Mesodermal cell (in vitro differentiated cells): Measurements from ENCODE around the gene ADAMTSL3.

Experiments
- H3K27ac ChIP-seq: 2 replicates; pipeline ENCODE4 v1.7.0; 2013; ENCODE audit warnings: mild to moderate bottlenecking, low read depth, low read length, moderate library complexity; ENCODE audit not compliant: severe bottlenecking
- H3K36me3 ChIP-seq: 2 replicates; pipeline ENCODE4 v1.7.1; 2013; ENCODE audit warnings: mild to moderate bottlenecking, low read length, moderate library complexity; ENCODE audit not compliant: control insufficient read depth, insufficient read depth
- H3K4me1 ChIP-seq: one replicate; pipeline ENCODE4 v1.7.1; 2013; ENCODE audit warnings: mild to moderate bottlenecking, low read length; ENCODE audit not compliant: insufficient read depth, control insufficient read depth, poor library complexity, severe bottlenecking
- H3K4me3 ChIP-seq: 2 replicates; pipeline ENCODE4 v1.7.0; 2013; ENCODE audit warnings: low read length, control low read depth, mild to moderate bottlenecking; ENCODE audit not compliant: insufficient read depth, poor library complexity, severe bottlenecking; ENCODE audit errors: extremely low read depth
- H3K9me3 ChIP-seq: 2 replicates; pipeline ENCODE4 v1.7.1; 2013; ENCODE audit warnings: mild to moderate bottlenecking, low read length, moderate library complexity; ENCODE audit not compliant: control insufficient read depth
- WGBS, 2 experiments: methylation state at CpG; one replicate each; pipeline ENCODE4 v1.1.5; 2013; ENCODE audit warnings: missing lambda C conversion rate in 2 of 2; ENCODE audit not compliant: insufficient coverage in 2 of 2; 5-methylcytosine and 5-hydroxymethylcytosine counted together

ADAMTSL3 gene

DNA sequence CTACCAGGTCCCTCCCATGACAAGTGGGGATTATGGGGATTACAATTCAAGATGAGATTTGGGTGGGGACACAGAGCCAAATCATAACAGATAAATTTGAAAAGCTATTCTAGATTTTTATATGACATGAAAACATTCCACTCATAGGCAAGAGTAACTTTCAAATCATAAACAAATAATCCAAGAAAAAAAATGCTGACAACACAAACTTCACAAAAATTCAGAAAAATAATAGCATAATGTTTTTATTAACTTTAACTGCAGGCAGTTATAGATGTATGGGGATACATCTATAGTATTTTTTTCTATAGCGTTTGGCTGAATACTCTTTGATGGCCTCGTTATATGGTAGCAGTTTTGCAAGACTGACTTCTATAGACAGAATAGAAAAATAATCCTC lies 243.1 kb downstream of the ADAMTSL3 start:
- H3K27ac ChIP-seq, result no peak overlapping the region
- H3K4me3 ChIP-seq, result no peak overlapping the region
- no peaks in the 10 kb centered on the region for H3K4me1 ChIP-seq
- no CpG with 5 or more reads among the region's 2 CpGs for WGBS, 2 experiments
- no peaks in the 10 kb centered on the region for H3K36me3 ChIP-seq
- no peaks in the 10 kb centered on the region for H3K9me3 ChIP-seq

DNA sequence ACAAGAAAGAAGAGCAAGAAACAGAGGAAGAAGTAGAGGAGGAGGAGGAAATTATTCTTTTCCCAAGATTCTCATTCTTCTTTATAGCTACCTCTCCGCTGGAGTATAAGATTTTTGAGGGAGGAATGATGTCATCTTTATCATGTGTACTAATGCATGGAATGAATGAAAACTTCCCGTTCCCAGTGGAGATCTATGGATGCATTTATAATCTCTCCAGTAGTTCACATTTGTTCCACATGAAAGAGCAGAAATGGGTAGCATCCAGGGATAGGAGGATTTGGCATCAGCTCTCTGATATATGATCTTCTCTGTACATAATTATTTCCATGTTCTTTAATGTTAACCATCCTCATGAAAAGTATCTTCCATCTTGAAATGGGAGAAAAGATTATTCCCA lies 244.4 kb downstream of the ADAMTSL3 start:
- Histone ChIP-seq H3K36me3 (no peaks in the 10 kb centered on the region), H3K4me1 (no peaks in the 10 kb centered on the region), H3K27ac (no peak overlapping the region), H3K9me3 (no peaks in the 10 kb centered on the region), H3K4me3 (no peak overlapping the region)
- WGBS, 2 experiments, result 80% methylated on average over 1 of the region's 2 CpGs; no CpG with 5 or more reads in 1 of the 2 experiments

DNA sequence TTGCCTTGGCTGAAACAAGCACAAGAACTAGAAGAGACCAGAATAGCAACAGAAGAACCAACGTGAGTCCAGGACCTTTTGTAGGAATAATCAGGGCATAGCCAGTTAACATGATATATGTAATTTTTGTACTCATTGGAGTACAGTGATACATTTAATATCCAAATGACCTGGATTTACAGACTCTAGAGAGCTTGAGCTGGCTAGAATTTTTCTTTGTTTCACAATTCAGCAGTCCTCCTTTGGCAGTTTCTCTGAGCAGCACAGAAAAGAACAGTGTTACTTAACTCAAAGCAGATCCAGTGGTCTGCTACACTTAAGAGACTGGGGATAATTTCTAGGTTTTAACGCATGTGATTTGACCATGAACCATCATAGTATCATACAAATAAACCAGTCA lies 245.7 kb downstream of the ADAMTSL3 start:
- no peak overlapping the region for H3K4me3 ChIP-seq
- H3K27ac ChIP-seq, result no peak overlapping the region
- H3K36me3 ChIP-seq, result no peaks in the 10 kb centered on the region
- H3K9me3 ChIP-seq, result no peaks in the 10 kb centered on the region
- H3K4me1 ChIP-seq, result no peaks in the 10 kb centered on the region
- 100% methylated on average over 1 to 2 of the region's 2 CpGs for WGBS, 2 experiments

- H3K27ac ChIP-seq, result no peak overlapping the region
- no peaks in the 10 kb centered on the region for H3K36me3 ChIP-seq
- no peaks in the 10 kb centered on the region for H3K4me1 ChIP-seq
- H3K9me3 ChIP-seq, result no peaks in the 10 kb centered on the region
- H3K4me3 ChIP-seq, result no peak overlapping the region
- 88 to 90% methylated on average over 4 to 5 of the region's 11 CpGs for WGBS, 2 experiments
These were observed 250.5 kb downstream of the ADAMTSL3 start for GRCh38 chr15:83904107-83905040.

GRCh38 chr15:83905556-83906273 lies 251.8 kb downstream of the ADAMTSL3 start:
- Histone ChIP-seq H3K4me1 (no peaks in the 10 kb centered on the region), H3K9me3 (no peaks in the 10 kb centered on the region), H3K4me3 (no peak overlapping the region), H3K27ac (no peak overlapping the region), H3K36me3 (no peaks in the 10 kb centered on the region)
- 94 to 100% methylated on average over 1 to 2 of the region's 5 CpGs for WGBS, 2 experiments

DNA sequence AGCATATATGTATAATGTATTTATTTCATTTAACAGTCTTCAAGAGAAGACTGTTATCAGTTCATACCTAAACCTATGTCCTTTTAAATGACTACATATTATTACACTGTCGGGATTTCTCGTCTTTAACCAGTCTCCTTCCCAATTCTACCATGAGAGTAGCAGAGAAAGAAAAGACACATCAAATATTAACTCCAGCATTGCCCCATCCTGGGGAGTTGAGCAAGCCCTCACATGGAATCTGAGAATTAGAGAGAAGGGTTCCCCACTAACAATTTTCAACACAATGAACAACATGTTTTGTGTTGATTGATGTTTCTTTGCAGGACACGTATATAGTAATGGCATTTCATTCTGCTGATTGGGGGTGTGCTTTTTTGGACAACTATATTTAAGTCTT lies 257.4 kb downstream of the ADAMTSL3 start:
- Histone ChIP-seq H3K27ac (no peak overlapping the region), H3K4me3 (no peak overlapping the region), H3K4me1 (no peaks in the 10 kb centered on the region), H3K9me3 (no peaks in the 10 kb centered on the region), H3K36me3 (no peaks in the 10 kb centered on the region)
- WGBS, 2 experiments, result 60% methylated on average over 1 of the region's 3 CpGs; no CpG with 5 or more reads in 1 of the 2 experiments

DNA sequence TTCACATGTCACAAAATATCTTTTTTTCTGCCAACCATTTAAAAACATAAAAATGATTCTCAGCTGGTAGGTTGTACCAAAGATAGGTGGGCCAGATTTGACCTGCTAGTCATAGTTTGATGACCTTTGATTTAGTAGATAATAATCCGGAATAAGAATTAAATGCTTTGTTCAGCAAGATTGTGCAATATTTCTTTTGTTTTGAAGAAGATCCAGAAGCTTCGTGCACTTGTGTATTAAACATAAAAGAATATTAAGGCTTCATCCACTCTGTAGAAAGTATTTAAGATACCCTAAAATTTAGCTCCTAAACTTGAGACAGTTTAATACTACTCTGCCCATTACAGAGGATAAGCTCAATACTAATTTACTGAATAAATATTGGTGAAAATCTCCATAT lies 258.4 kb downstream of the ADAMTSL3 start:
- Histone ChIP-seq H3K27ac (no peak overlapping the region), H3K4me1 (no peaks in the 10 kb centered on the region), H3K9me3 (no peaks in the 10 kb centered on the region), H3K4me3 (no peak overlapping the region), H3K36me3 (no peaks in the 10 kb centered on the region)
- WGBS, 2 experiments, result 70 to 80% methylated on average over 1 to 2 of the region's 2 CpGs

DNA sequence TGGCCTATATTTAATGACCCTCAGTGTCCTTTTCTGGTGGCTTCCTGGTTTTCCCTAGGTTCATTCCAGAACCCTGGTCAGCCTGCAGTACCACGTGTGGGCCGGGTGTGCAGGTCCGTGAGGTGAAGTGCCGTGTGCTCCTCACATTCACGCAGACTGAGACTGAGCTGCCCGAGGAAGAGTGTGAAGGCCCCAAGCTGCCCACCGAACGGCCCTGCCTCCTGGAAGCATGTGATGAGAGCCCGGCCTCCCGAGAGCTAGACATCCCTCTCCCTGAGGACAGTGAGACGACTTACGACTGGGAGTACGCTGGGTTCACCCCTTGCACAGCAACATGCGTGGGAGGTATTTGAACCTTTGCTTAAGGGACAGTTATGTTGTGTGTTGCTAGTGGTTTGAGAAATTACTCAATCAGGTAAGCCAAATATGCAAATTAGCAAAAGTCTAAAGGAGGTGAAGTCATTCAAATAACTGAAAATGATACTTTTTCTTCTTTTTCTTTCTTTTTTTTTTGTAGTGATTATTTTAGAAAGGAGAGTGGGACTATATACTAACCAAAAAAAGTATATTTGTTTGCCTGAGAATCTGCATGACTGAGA lies 259.2 kb downstream of the ADAMTSL3 start:
- H3K9me3 ChIP-seq, result no peaks in the 10 kb centered on the region
- 87 to 88% methylated on average over 13 to 14 of the region's 14 CpGs for WGBS, 2 experiments
- H3K4me3 ChIP-seq, result no peak overlapping the region
- no peaks in the 10 kb centered on the region for H3K4me1 ChIP-seq
- no peaks in the 10 kb centered on the region for H3K36me3 ChIP-seq
- no peak overlapping the region for H3K27ac ChIP-seq

GRCh38 chr15:83914906-83915305 lies 261.0 kb downstream of the ADAMTSL3 start:
- H3K9me3 ChIP-seq, result no peaks in the 10 kb centered on the region
- WGBS, 2 experiments, result 71 to 83% methylated on average over 1 of the region's 1 CpG
- H3K36me3 ChIP-seq, result no peaks in the 10 kb centered on the region
- no peak overlapping the region for H3K27ac ChIP-seq
- no peaks in the 10 kb centered on the region for H3K4me1 ChIP-seq
- H3K4me3 ChIP-seq, result no peak overlapping the region

DNA sequence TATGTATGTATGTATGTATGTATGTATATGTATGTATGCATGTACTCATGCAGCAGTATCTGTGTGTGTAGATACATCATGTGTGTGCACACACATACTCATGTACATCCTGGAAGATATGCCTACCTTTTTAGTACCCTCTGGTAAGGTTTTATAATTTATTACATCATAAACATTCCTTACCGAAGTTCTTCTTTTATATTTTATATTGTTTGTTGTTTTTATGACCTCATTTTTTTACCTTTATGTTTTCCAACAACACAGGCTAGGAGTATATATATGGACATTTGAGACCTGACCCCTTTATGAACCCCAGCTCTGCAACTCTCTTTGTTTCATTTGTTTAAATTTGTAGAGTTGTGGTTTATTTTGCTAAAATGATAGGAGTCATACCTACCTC lies 263.5 kb downstream of the ADAMTSL3 start:
- no CpG with 5 or more reads among the region's 1 CpG for WGBS, 2 experiments
- Histone ChIP-seq H3K4me3 (no peak overlapping the region), H3K27ac (no peak overlapping the region), H3K4me1 (no peaks in the 10 kb centered on the region), H3K9me3 (no peaks in the 10 kb centered on the region), H3K36me3 (no peaks in the 10 kb centered on the region)
